ENCODE results near the gene PGAP3.

The PGAP3 gene

DNA sequence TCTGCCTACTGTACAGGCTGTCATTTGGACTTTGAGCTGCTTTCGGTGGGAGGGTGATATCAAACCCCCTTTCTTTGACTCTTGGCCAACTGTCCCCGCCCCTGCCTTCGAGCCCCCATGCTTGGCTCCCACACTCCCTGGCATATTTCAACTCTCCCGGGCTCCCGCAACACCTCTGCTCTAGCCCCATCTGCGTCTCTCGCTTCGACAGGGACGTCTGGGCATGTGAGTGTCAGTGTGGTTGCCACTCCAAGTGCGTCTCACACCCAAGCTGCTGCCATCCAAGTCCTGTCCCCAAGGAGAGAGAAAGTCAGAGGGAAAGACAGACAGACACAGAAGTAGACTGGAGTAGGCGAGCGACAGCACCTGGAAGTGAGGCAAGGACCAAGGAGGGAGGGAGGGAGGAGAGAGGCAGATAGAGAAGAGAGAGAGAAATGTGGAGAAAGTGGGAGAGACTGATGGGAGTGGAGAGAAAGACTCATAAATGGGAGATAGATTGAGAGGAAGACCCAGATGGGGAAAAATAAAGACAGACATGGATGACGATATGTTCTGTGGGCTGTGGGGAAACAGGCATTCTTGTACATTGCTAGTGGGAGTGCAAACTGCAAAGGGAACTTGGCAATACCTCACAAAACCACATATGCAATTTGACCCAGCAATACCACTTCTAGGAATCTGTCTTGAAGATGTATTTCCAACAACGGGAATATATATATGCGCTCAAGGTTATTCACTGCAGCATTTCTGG, 39.1 kb downstream of the PGAP3 start:
- H3K9me3 ChIP-seq (replicated peaks; ENCODE audit: insufficient read depth, low read length) = no peaks in the 10 kb centered on the region
- H3K27ac ChIP-seq (ENCODE audit: low read length) = no peak overlapping the region
- H3K4me3 ChIP-seq (ENCODE audit: low read length) = no peak overlapping the region
- no peak for TF ChIP-seq EZH2 (optimal IDR thresholded peaks at IDR 0.05; ENCODE audit: low read depth, low read length)
- no peak for TF ChIP-seq EZH2phosphoT487 (IDR thresholded peaks at IDR 0.05; ENCODE audit: low read length)
- TF ChIP-seq CTCF (IDR thresholded peaks at IDR 0.05; ENCODE audit: low read length) = no peak
- H3K9me2 ChIP-seq (replicated peaks; ENCODE audit: insufficient read depth, low read length) = no peaks in the 10 kb centered on the region
- no peaks in the 10 kb centered on the region for H3K36me3 ChIP-seq (replicated peaks; ENCODE audit: insufficient read depth, low read length)
- no peaks in the 10 kb centered on the region for H4K20me1 ChIP-seq (ENCODE audit: insufficient read depth, low read length)
- no peaks in the 10 kb centered on the region for H3K4me1 ChIP-seq (ENCODE audit: low read length)
- H3K79me2 ChIP-seq (ENCODE audit: low read length) = peaks cover 24% of the 10 kb centered on the region
- H3K9ac ChIP-seq (ENCODE audit: low read length) = no peak overlapping the region
- H2AFZ ChIP-seq (ENCODE audit: low read length) = no peak overlapping the region
- H3F3A ChIP-seq (ENCODE audit: insufficient read depth, low read length) = no peaks in the 10 kb centered on the region
- H3K4me2 ChIP-seq (ENCODE audit: low read depth, low read length) = no peak overlapping the region
- H3K27me3 ChIP-seq (replicated peaks; ENCODE audit: insufficient read depth, low read length) = no peaks in the 10 kb centered on the region
- no peak for DNase-seq

DNA sequence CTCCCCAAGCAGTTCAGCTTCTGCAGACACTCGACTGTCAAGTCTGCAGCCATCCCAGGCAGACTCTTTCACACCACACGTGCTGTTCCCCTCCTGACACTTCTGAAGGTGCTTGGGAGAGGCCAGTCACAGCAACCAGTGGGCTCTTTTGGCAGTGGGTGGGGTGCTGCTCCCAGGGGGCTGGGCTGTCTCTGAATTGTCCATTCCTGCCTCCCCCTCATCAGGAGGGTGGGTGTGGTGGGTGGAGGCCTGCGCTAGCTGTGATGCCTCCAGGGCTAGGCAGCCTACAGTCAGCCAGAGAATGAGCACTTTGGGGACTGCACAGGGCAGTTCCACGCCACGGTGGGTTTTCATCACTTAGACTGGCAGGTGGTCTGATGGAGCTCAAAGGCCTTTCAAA, 40.6 kb downstream of the PGAP3 start:
- no peaks in the 10 kb centered on the region for H3K4me1 ChIP-seq (ENCODE audit: low read length)
- no peak overlapping the region for H3K4me2 ChIP-seq (ENCODE audit: low read depth, low read length)
- H3K79me2 ChIP-seq (ENCODE audit: low read length) = peaks cover 40% of the 10 kb centered on the region
- H3K36me3 ChIP-seq (replicated peaks; ENCODE audit: insufficient read depth, low read length) = no peaks in the 10 kb centered on the region
- DNase-seq = no peak
- no peaks in the 10 kb centered on the region for H3K27me3 ChIP-seq (replicated peaks; ENCODE audit: insufficient read depth, low read length)
- H3K4me3 ChIP-seq (ENCODE audit: low read length) = no peak overlapping the region
- no peak for TF ChIP-seq CTCF (IDR thresholded peaks at IDR 0.05; ENCODE audit: low read length)
- no peak for TF ChIP-seq EZH2 (optimal IDR thresholded peaks at IDR 0.05; ENCODE audit: low read depth, low read length)
- TF ChIP-seq EZH2phosphoT487 (IDR thresholded peaks at IDR 0.05; ENCODE audit: low read length) = no peak
- no peak overlapping the region for H3K27ac ChIP-seq (ENCODE audit: low read length)
- no peak overlapping the region for H2AFZ ChIP-seq (ENCODE audit: low read length)
- no peaks in the 10 kb centered on the region for H4K20me1 ChIP-seq (ENCODE audit: insufficient read depth, low read length)
- H3K9me2 ChIP-seq (replicated peaks; ENCODE audit: insufficient read depth, low read length) = no peaks in the 10 kb centered on the region
- H3F3A ChIP-seq (ENCODE audit: insufficient read depth, low read length) = no peaks in the 10 kb centered on the region
- H3K9me3 ChIP-seq (replicated peaks; ENCODE audit: insufficient read depth, low read length) = no peaks in the 10 kb centered on the region
- H3K9ac ChIP-seq (ENCODE audit: low read length) = no peak overlapping the region

DNA sequence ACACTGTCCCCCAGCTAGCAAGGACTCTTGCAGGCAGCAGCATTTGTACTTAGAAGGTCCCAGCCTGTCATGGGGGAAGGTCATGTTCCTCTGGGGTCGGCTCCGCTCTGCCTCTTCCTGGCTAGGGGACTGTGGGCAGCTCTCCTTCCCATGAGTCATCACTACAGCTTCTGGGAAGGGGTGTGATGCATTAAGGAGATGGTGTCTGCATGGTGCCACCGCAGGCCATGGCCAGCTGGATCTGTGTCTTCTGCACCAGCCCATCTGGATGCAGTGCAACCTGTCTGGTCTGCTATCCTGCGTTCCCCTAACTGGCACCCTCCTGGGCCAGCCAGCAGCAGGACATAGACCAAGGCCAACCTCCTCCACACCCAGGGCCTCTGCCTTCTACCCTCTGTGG, 44.6 kb downstream of the PGAP3 start:
- TF ChIP-seq CTCF (IDR thresholded peaks at IDR 0.05; ENCODE audit: low read length) = no peak
- no peak for TF ChIP-seq EZH2 (optimal IDR thresholded peaks at IDR 0.05; ENCODE audit: low read depth, low read length)

More for the DNA sequence above, 44.6 kb downstream of the PGAP3 start:
- peaks cover 3% of the 10 kb centered on the region for H3K4me1 ChIP-seq (ENCODE audit: low read length)
- peaks cover 79% of the 10 kb centered on the region for H3K79me2 ChIP-seq (ENCODE audit: low read length)
- H3K9me2 ChIP-seq (replicated peaks; ENCODE audit: insufficient read depth, low read length) = no peaks in the 10 kb centered on the region
- no peak overlapping the region for H3K4me2 ChIP-seq (ENCODE audit: low read depth, low read length)
- H3K27ac ChIP-seq (ENCODE audit: low read length) = no peak overlapping the region
- no peaks in the 10 kb centered on the region for H3K9me3 ChIP-seq (replicated peaks; ENCODE audit: insufficient read depth, low read length)
- H3K36me3 ChIP-seq (replicated peaks; ENCODE audit: insufficient read depth, low read length) = no peaks in the 10 kb centered on the region
- H3F3A ChIP-seq (ENCODE audit: insufficient read depth, low read length) = no peaks in the 10 kb centered on the region
- no peak overlapping the region for H3K9ac ChIP-seq (ENCODE audit: low read length)
- DNase-seq = no peak
- H2AFZ ChIP-seq (ENCODE audit: low read length) = no peak overlapping the region
- H3K27me3 ChIP-seq (replicated peaks; ENCODE audit: insufficient read depth, low read length) = no peaks in the 10 kb centered on the region
- peaks cover 10% of the 10 kb centered on the region; the same call in 1 of the 2 replicates for H4K20me1 ChIP-seq (ENCODE audit: insufficient read depth, low read length)
- no peak overlapping the region for H3K4me3 ChIP-seq (ENCODE audit: low read length)

Measured in MM.1S (cell line).